ENCODE measurements around the gene CTRB1.

Gene CTRB1

GRCh38 chr16:75218256-75219076 is at the start of gene CTRB1:
TSS of gene CTRB1 (plus strand) at chr16:75218988. CDS start at chr16:75219008, 20 bp downstream.
- peak; percentile 9 for DNase-seq

GRCh38 chr16:75169899-75170405 is 48.8 kb upstream of the CTRB1 start:
- DNase-seq = no peak

GRCh38 chr16:75172578-75172977 is 46.2 kb upstream of the CTRB1 start:
- DNase-seq = no peak

- no peak for DNase-seq
Measured at GRCh38 chr16:75175074-75175473, 43.7 kb upstream of the CTRB1 start.

- DNase-seq = no peak
Measured at GRCh38 chr16:75176926-75177325, 41.9 kb upstream of the CTRB1 start.

- no peak for DNase-seq
Measured at GRCh38 chr16:75179208-75179607, 39.6 kb upstream of the CTRB1 start.

GRCh38 chr16:75181630-75182029 is 37.2 kb upstream of the CTRB1 start:
- no peak for DNase-seq

- DNase-seq = no peak
Measured at GRCh38 chr16:75188832-75189477, 29.8 kb upstream of the CTRB1 start.

- no peak for DNase-seq
Measured at GRCh38 chr16:75189638-75190245, 29.0 kb upstream of the CTRB1 start.

- no peak for DNase-seq
Measured at GRCh38 chr16:75192606-75193264, 26.1 kb upstream of the CTRB1 start.

GRCh38 chr16:75193265-75193650 is 25.5 kb upstream of the CTRB1 start:
- no peak for DNase-seq

- no peak for DNase-seq
Measured at GRCh38 chr16:75193730-75194444, 24.9 kb upstream of the CTRB1 start.

GRCh38 chr16:75195811-75196790 is 22.7 kb upstream of the CTRB1 start:
- DNase-seq = no peak

GRCh38 chr16:75196836-75197235 is 22.0 kb upstream of the CTRB1 start:
- no peak for DNase-seq

- DNase-seq = no peak
Measured at GRCh38 chr16:75197522-75198134, 21.2 kb upstream of the CTRB1 start.

GRCh38 chr16:75198135-75198600 is 20.6 kb upstream of the CTRB1 start:
- DNase-seq = no peak

GRCh38 chr16:75202069-75202590 is 16.7 kb upstream of the CTRB1 start:
- DNase-seq = no peak

GRCh38 chr16:75203096-75203495 is 15.7 kb upstream of the CTRB1 start:
- DNase-seq = no peak

GRCh38 chr16:75203667-75204409 is 14.9 kb upstream of the CTRB1 start:
- DNase-seq = no peak

GRCh38 chr16:75204410-75204758 is 14.4 kb upstream of the CTRB1 start:
- DNase-seq = no peak

Measured in inflammatory macrophage treated with lipopolysaccharide for 4 hours (primary cell).